ENCODE results near the gene TMEM54. TPM values are rescaled to one million over a fixed set of nuclear protein-coding genes. Genes with fewer than 3 reads are reported as not detected.

Gene TMEM54
- total RNA-seq, 4 donors from 2014 or later = 13.1 to 41.4 (median 26.3) TPM

- WGBS, 2 donors = 61% methylated on average over 2 of the region's 2 CpGs
- Histone ChIP-seq H3K9me3 (no peaks in the 10 kb centered on the region), H3K27ac (peak overlapping the region in 1 of 4 donors; percentile 35), H3K36me3 (no peaks in the 10 kb centered on the region), H3K27me3 (peaks cover 0 to 22% of the 10 kb centered on the region in 2 donors), H3K4me1 (peaks cover 0 to 16% (median 3%) of the 10 kb centered on the region in 4 donors), H3K4me3 (no peak overlapping the region)
- no peak for DNase-seq (ENCODE audit: low spot score in 2 of 2)
- TF ChIP-seq POLR2A (IDR thresholded peaks at IDR 0.05) (no peak), EP300 (IDR thresholded peaks at IDR 0.05) (no peak)
- TF ChIP-seq, protein P1, sequence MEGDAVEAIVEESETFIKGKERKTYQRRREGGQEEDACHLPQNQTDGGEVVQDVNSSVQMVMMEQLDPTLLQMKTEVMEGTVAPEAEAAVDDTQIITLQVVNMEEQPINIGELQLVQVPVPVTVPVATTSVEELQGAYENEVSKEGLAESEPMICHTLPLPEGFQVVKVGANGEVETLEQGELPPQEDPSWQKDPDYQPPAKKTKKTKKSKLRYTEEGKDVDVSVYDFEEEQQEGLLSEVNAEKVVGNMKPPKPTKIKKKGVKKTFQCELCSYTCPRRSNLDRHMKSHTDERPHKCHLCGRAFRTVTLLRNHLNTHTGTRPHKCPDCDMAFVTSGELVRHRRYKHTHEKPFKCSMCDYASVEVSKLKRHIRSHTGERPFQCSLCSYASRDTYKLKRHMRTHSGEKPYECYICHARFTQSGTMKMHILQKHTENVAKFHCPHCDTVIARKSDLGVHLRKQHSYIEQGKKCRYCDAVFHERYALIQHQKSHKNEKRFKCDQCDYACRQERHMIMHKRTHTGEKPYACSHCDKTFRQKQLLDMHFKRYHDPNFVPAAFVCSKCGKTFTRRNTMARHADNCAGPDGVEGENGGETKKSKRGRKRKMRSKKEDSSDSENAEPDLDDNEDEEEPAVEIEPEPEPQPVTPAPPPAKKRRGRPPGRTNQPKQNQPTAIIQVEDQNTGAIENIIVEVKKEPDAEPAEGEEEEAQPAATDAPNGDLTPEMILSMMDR (IDR thresholded peaks at IDR 0.05) = no peak
These were observed 3.6 kb upstream of the TMEM54 start for GRCh38 chr1:32904797-32905196.

DNA sequence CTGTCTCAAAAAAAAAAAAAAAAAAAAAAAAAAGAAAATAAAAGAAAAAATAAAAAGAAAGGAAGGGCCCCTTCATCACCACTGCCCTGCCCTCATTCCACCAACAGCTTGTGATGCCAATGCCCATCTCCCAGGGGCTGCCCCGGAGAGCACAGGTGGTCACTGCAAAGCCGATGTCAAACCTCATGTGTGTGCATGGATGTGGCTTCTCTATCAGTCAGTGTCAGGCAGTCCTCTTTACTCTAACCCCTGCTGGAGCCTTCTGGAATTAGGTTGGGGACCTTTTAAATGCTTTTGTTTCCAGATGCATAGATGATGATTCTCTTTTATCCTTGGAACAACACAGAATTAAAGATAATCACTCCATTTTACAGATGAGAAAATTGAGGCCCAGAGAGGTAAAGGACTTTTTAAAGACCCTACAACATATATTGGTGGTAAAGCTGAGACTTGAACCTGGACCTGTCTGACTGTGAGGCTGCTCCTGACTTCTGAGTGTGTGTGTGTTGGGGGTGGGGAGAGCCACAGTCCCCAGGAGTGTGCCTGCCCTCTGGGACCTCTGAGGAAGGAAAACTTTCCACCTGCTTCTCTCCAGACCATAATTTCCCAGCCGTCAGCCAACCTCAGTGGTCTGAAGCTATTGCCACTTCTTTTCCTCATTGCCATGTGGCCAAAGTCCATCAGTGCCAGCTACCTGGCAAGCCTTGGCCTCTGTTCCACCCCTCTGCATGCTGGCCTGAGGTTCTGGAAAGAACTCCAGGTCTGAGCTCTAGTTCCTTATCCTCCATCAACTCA is 3.0 kb upstream of the TMEM54 start:
- TF ChIP-seq EP300 (IDR thresholded peaks at IDR 0.05) (no peak), POLR2A (IDR thresholded peaks at IDR 0.05) (no peak)
- TF ChIP-seq, protein P1 (IDR thresholded peaks at IDR 0.05) = no peak
- DNase-seq (ENCODE audit: low spot score in 2 of 2) = no peak

DNA sequence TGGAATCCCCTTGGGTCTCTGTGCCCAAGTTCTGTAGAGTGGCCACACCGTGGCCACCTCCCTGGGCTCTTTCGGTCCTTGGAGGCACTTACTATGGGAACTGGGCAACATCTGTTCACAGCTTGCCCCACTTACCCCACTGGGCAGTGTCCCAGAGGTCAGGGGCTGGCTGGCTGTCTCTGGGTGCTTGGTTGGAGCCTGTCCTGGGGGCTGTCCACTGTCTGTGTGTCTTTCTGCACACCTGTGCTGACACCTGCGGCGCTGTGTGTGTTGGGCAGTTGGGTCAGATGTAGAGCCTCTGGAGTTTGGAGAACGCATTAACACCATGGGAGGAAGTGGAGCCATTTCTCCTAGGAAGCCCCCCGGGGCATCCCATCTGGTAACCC is 1.3 kb upstream of the TMEM54 start:
- H3K4me3 ChIP-seq = no peak overlapping the region
- no peaks in the 10 kb centered on the region for H3K36me3 ChIP-seq
- DNase-seq (ENCODE audit: low spot score in 2 of 2) = no peak
- no peak overlapping the region for H3K27ac ChIP-seq
- H3K27me3 ChIP-seq = peaks cover 0 to 22% of the 10 kb centered on the region in 2 donors
- WGBS, 2 donors = 77 to 86% methylated on average over 4 to 6 of the region's 6 CpGs
- peaks cover 0 to 16% (median 3%) of the 10 kb centered on the region in 4 donors for H3K4me1 ChIP-seq
- TF ChIP-seq, protein P1 (IDR thresholded peaks at IDR 0.05) = no peak
- TF ChIP-seq EP300 (IDR thresholded peaks at IDR 0.05) = no peak
- no peak for TF ChIP-seq POLR2A (IDR thresholded peaks at IDR 0.05)
- no peaks in the 10 kb centered on the region for H3K9me3 ChIP-seq

More for the DNA sequence above, 3.0 kb upstream of the TMEM54 start:
- peak overlapping the region in 1 of 4 donors; percentile 35 for H3K27ac ChIP-seq
- peaks cover 0 to 22% of the 10 kb centered on the region in 2 donors for H3K27me3 ChIP-seq
- H3K4me3 ChIP-seq = no peak overlapping the region
- whole genome bisulfite sequencing, 2 donors = 71% methylated on average over 3 of the region's 3 CpGs
- H3K9me3 ChIP-seq = no peaks in the 10 kb centered on the region
- H3K36me3 ChIP-seq = no peaks in the 10 kb centered on the region
- peaks cover 0 to 16% (median 3%) of the 10 kb centered on the region in 4 donors for H3K4me1 ChIP-seq

GRCh38 chr1:32901823-32902534 is 790 bp upstream of the TMEM54 start:
- no peak for DNase-seq (ENCODE audit: low spot score in 2 of 2)
- Histone ChIP-seq H3K27ac (peak overlapping the region in 2 of 4 donors; percentile 52 to 77), H3K4me1 (peaks cover 0 to 16% (median 3%) of the 10 kb centered on the region in 4 donors), H3K36me3 (no peaks in the 10 kb centered on the region), H3K4me3 (peak overlapping the region; percentile 42 to 58 (median 54)), H3K9me3 (no peaks in the 10 kb centered on the region), H3K27me3 (peaks cover 0 to 22% of the 10 kb centered on the region in 2 donors)
- TF ChIP-seq, protein P1 (IDR thresholded peaks at IDR 0.05) = no peak
- TF ChIP-seq POLR2A (IDR thresholded peaks at IDR 0.05) = no peak
- no peak for TF ChIP-seq EP300 (IDR thresholded peaks at IDR 0.05)
- 46 to 50% methylated on average over 23 to 24 of the region's 24 CpGs for WGBS, 2 donors
